ENCODE data around the gene ROCK2. TPM values are rescaled to one million over a fixed set of nuclear protein-coding genes. Genes with fewer than 3 reads are reported as not detected.

The ROCK2 gene
- total and polyA plus RNA-seq, 2 of the 13 experiments (the other 11 are each of a cell fraction or from before 2014, with no cell fraction given) = 38.1 to 119 TPM

DNA sequence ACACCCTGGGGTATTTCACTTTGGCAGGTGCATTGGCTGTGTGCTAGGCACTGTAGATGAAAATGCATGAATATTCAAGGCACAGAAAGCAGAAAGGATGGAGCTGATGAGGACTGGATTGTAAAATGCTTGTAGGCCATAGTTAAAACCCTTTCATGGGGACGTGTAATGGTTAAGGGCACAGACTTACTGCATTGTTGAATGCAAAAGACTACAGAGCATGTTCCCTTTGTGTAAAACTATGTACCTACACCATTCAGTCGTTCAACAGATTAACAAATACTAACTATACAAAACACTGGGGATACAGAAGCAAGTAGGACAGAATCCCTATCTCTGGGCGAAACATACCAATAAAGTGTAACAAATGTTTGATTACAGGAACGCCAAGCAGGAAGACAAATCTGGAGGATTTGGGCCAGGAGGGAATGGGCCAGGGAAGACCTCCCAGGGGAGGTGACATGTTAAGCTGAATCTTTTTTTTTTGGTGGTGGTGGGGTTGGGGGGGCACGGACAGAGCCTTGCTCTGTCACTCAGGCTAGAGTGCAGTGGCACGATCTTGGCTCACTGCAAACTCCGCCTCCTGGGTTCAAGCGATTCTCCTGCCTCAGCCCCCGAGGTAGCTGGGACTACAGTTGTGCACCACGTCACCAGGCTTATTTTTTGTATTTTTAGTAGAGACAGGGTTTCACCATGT is 19.6 kb upstream of the ROCK2 start (continued):
- no peak for TF ChIP-seq ZNF33A (CRISPR knock-in tag; IDR thresholded peaks at IDR 0.05; ENCODE audit: borderline replicate concordance)
- TF ChIP-seq, protein P1, sequence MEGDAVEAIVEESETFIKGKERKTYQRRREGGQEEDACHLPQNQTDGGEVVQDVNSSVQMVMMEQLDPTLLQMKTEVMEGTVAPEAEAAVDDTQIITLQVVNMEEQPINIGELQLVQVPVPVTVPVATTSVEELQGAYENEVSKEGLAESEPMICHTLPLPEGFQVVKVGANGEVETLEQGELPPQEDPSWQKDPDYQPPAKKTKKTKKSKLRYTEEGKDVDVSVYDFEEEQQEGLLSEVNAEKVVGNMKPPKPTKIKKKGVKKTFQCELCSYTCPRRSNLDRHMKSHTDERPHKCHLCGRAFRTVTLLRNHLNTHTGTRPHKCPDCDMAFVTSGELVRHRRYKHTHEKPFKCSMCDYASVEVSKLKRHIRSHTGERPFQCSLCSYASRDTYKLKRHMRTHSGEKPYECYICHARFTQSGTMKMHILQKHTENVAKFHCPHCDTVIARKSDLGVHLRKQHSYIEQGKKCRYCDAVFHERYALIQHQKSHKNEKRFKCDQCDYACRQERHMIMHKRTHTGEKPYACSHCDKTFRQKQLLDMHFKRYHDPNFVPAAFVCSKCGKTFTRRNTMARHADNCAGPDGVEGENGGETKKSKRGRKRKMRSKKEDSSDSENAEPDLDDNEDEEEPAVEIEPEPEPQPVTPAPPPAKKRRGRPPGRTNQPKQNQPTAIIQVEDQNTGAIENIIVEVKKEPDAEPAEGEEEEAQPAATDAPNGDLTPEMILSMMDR (CRISPR knock-in tag; IDR thresholded peaks at IDR 0.05) = no peak
- TF ChIP-seq CEBPZ (IDR thresholded peaks at IDR 0.05; ENCODE audit: low read length) = no peak
- TF ChIP-seq MLX (CRISPR knock-in tag; IDR thresholded peaks at IDR 0.05) = no peak
- no peak for TF ChIP-seq SNRNP70 (IDR thresholded peaks at IDR 0.05; ENCODE audit: low read depth, low read length)
- no peak for TF ChIP-seq ZBTB21 (CRISPR knock-in tag; IDR thresholded peaks at IDR 0.05)
- TF ChIP-seq MYPOP (CRISPR knock-in tag; IDR thresholded peaks at IDR 0.05) = no peak
- no peak for TF ChIP-seq NFKBIZ (CRISPR knock-in tag; IDR thresholded peaks at IDR 0.05)
- TF ChIP-seq ZFP62 (CRISPR knock-in tag; IDR thresholded peaks at IDR 0.05) = no peak
- TF ChIP-seq, protein P2, sequence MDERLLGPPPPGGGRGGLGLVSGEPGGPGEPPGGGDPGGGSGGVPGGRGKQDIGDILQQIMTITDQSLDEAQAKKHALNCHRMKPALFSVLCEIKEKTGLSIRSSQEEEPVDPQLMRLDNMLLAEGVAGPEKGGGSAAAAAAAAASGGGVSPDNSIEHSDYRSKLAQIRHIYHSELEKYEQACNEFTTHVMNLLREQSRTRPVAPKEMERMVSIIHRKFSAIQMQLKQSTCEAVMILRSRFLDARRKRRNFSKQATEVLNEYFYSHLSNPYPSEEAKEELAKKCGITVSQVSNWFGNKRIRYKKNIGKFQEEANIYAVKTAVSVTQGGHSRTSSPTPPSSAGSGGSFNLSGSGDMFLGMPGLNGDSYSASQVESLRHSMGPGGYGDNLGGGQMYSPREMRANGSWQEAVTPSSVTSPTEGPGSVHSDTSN (CRISPR knock-in tag; IDR thresholded peaks at IDR 0.05) = no peak
- no peak for TF ChIP-seq BCLAF1 (IDR thresholded peaks at IDR 0.05)
- no peak for TF ChIP-seq ZNF543 (CRISPR knock-in tag; IDR thresholded peaks at IDR 0.05)
- TF ChIP-seq ZNF567 (CRISPR knock-in tag; IDR thresholded peaks at IDR 0.05; ENCODE audit: borderline replicate concordance) = 0 out of 2 replicates have a peak, but pooled peaks have one; percentile 14
- 0 out of 2 replicates have a peak, but pooled peaks have one; percentile 10 for TF ChIP-seq ZNF782 (CRISPR knock-in tag; IDR thresholded peaks at IDR 0.05; ENCODE audit: borderline replicate concordance)
- TF ChIP-seq ZFP1 (CRISPR knock-in tag; IDR thresholded peaks at IDR 0.05) = no peak
- no peak for TF ChIP-seq CENPT (CRISPR knock-in tag; IDR thresholded peaks at IDR 0.05; ENCODE audit: low read depth)
- no peak for TF ChIP-seq PAWR (CRISPR knock-in tag; IDR thresholded peaks at IDR 0.05; ENCODE audit: borderline replicate concordance)
- TF ChIP-seq, protein P3, sequence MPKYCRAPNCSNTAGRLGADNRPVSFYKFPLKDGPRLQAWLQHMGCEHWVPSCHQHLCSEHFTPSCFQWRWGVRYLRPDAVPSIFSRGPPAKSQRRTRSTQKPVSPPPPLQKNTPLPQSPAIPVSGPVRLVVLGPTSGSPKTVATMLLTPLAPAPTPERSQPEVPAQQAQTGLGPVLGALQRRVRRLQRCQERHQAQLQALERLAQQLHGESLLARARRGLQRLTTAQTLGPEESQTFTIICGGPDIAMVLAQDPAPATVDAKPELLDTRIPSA (CRISPR knock-in tag; IDR thresholded peaks at IDR 0.05; ENCODE audit: borderline replicate concordance) = no peak

Measured in HepG2 (cell line).